ENCODE results near the gene LAPTM5.
"Not testable (repeated sequence)": the region's sequence is repeated elsewhere in the genome, so short reads cannot be mapped to it uniquely, and the experiment has no call there.

LAPTM5 gene

GRCh38 chr1:30757352-30758120 is at the start of gene LAPTM5:
Gene LAPTM5, minus strand, starts transcription at chr1:30757774. Its CDS starts 29 bp downstream, at chr1:30757745.
- DNase-seq: peak; percentile 61

GRCh38 chr1:30806381-30807317 is 49.1 kb upstream of the LAPTM5 start:
- no peak for DNase-seq

- no peak for DNase-seq
Observed at GRCh38 chr1:30805304-30806003, 47.9 kb upstream of the LAPTM5 start.

- no peak for DNase-seq
Observed at GRCh38 chr1:30804822-30805221, 47.2 kb upstream of the LAPTM5 start.

- no peak for DNase-seq
Observed at GRCh38 chr1:30804352-30804751, 46.8 kb upstream of the LAPTM5 start.

DNA sequence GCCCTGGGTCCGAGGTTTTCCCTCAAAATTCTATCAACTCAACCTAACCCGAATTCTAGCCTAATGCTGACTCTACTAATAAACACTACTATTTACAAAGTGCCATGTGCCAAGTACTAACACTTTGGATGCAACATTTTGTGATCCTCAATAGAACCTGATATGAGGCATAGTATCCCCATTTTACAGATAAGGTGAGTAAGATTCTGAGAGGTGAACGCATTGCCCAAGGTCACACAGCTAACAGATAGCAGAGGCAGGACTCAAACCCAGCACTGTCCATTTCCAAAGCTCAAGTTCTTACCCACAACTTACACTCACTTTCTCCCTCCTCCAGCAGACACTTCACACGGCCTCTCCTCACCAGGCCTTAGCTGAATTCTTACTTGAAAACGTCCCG is 46.0 kb upstream of the LAPTM5 start:
- no peak for DNase-seq

DNA sequence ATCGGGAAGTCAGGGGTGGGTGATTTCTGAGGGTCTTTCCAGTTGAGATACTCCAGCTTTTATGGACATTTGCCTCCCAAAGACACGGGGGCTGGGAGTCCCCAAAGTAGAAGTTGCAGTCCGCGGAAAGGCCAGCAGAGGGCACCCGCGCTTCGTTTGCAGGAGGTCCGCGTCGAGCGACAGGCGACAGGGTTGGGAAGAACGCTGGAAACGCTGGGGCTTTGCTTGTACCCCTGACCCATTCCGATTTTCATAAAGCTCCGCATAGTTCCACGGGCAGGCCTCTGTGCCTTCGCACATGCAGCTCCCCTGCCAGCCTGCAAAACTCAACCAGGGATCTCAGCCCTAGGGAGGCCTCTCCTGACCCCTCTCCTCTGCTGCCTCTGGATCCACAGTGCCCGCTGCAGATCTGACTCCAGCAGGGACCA is 44.2 kb upstream of the LAPTM5 start:
- peak; percentile 81 for DNase-seq

DNA sequence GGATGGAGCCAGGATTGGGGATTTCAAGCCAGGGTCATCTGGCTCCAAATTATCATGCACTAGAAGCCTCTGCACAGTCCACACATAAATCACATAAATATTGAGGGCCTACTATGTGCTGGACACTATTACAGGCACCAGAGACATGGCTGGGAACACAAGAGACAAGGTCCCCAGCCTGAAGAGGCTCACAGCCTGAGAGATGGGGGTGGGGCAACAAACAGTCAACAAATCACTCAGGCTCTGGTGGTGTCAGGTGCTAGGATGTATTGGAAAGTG is 41.6 kb upstream of the LAPTM5 start:
- DNase-seq: no peak

GRCh38 chr1:30798389-30799232 is 41.0 kb upstream of the LAPTM5 start:
- DNase-seq: no peak

DNA sequence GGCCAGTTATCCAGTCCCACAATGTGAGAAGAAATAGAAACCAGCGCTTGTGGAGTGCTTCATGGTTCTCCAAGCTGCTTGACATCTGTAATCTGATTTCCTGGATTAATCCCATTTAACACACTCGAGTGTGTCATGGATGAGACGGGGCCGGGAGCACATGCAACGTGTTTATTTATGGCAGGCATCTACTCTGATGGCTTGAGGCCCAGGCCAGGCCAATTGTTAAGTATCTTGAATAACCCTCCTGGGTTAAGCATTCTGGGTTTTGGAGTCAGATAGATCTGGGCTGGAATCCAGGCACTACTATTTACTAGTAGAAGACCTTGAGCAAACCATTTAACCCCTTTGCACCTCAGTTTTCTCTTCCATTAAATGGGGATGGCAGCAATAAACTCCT is 37.5 kb upstream of the LAPTM5 start:
- DNase-seq: no peak

DNA sequence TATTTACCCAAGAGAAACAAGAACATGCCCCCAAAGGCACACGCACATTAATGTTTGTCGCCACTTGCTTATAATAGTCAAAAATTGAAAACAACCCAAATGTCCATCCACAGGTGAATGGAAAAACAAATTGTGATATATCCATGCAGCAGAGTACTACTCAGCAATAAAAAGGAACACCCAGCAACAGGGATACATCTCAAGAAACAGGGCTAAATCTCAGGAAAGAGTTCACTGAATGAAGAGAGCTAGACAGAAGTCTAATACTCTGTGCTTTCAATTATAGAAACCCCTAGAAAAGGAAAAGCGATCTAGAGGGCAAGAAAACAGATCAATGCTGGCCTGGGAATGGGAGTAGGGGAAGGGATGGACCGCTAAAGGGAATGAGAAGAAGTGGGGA is 36.7 kb upstream of the LAPTM5 start:
- no peak for DNase-seq

- DNase-seq: no peak
Observed at GRCh38 chr1:30793209-30793608, 35.6 kb upstream of the LAPTM5 start.

GRCh38 chr1:30791868-30792267 is 34.3 kb upstream of the LAPTM5 start:
- no peak for DNase-seq

DNA sequence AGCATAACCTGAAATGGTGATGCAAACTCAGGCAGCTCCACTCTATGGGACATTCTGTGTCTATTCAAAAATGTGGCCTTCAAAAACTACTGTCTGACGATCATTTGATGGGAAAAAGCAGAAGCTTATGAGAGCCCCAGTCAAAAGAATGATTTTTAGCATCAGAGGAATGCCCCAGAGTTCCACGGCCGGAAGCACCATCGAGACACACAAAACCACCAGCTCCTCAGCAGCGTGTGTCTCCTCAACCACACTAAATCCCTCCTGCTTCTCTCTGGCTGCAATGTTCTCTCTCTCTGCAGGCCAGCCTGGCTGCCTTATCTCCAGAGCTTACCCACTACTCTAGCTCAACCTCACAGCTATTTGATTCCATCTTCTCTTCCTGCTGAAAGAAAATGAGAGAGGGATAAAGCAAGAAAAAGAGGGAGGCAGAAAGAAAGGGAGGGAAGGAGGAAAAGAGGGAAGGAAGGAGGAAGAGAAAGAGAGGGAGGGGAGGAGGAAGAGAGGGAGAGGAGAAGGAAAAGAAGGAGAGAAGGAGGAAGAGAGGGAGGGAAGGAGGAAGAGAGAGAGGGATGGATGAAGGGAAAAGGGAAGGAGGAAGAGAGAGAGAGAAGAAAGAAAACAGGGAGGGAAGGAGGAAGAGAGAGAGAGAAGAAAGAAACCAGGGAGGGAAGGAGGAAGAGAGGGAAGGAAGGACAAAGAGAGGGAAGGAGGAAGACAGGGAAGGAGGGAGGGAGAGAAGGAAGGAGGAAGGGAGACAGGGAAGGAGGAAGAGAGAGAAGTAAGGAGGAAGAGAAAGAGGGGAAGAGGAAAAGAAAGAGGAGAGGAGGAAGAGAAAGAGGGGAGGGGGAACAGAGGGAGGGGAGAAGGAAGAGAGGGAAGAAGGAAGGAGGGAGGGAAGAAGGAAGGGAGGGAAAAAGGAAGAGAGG is 33.5 kb upstream of the LAPTM5 start:
- peak; percentile 16 for DNase-seq

DNA sequence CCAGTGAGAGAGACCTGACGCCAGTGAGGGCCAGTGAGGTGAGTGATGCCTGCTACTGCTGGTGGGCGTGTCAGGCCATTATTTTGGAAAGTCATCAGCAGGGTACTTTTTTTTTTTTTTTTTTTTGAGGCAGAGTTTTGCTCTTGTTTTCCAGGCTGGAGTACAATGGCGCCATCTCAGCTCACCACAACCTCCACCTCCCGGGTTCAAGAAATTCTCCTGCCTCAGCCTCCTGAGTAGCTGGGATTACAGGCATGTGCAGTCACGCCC is 32.6 kb upstream of the LAPTM5 start:
- not testable (repeated sequence) for DNase-seq

DNA sequence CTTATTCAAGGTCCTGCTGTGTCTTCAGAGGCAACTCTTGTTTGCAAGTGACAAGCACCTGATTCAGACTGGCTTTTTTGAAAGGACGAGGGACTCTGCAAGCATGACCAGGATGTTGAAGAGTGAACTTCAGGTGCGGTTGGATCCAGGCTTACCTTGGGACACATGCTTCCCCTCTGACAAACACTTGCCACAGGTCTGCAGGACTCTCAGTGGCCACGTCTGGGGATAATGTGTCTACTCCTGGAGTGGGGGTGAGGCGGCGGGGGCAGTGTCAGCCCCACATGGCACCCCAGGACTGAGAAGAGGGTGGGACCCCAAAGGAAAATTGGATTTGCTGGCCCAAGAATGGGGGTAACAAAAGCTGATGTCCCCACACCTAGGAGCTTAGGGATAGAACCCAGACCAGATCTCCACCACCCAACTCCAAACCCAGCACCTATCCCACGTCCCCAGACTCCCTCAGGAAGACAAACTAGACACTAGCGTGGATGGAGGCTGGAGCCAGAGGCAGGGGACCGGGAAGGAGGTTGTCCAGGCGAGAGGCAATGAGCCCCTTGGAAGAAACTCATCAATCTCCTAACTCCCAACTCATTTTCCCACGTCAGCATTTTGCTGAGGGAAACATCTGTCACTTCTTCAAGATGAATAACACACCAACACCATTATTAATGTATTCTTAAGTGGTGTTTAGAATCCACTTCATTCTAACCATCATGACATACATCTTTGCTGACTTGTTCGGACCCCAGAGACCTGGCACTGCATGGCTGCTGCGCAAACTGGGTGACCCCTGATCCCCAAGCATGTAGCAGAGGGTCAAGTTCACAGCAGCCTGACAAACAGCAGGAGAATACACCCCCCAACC is 32.0 kb upstream of the LAPTM5 start:
- no peak for DNase-seq

DNA sequence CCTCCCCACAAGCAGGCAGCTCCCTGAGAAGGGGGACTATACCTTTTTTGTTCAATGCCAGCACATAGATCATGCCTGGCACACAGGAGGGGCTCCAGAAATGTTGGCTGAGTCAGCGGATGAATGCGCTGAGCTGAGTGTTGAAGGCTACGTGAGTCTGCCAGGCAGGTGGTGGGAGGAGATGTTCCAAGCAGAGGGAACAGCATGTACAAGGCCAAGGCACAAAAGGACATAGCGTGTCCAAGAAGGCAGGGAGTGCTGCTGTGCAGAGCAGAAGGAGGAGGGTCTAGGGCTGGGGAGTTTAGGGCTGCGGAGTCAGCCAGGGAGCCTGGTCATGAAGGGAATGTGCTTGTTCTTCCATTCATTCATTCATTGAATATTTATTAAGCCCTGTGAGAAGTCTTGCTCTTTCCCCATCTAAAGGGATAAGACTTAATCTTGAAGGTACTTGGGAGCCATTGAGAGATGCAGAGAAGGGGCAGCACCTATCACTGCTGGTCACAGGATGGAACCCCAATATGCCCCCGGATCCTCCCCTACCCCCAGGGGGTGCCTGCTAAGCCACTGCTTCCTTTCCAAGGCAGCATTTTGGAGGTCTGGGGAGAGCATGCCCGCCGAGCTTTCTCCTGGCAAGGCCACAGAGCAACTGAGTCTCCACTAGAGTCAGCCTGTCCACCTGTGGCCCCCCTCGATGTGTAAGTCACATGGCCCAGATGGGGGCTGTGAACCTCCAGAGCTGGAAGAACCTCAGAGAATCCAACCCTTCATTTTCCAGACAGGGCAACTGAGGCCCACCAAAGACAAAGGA is 31.2 kb upstream of the LAPTM5 start:
- DNase-seq: no peak

- no peak for DNase-seq
Observed at GRCh38 chr1:30787856-30788495, 30.4 kb upstream of the LAPTM5 start.

GRCh38 chr1:30787266-30787665 is 29.7 kb upstream of the LAPTM5 start:
- DNase-seq: no peak
